ENCODE data around the gene TROAP.

DNA sequence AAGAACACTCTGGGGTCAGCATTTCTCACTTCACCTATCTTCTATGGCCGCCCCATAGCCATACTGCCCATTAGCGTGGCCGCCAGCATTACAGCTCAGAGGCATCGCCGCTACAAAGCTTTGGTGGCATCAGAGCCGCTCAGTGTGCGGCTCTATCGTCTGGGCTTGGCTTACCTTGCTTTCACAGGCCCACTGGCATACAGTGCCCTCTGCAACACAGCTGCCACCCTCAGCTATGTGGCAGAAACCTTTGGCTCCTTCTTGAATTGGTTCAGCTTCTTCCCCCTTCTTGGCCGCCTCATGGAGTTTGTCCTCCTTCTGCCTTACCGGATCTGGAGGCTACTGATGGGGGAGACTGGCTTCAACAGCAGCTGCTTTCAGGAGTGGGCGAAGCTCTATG is 26.2 kb downstream of the TROAP start:
- TF ChIP-seq, protein P1, sequence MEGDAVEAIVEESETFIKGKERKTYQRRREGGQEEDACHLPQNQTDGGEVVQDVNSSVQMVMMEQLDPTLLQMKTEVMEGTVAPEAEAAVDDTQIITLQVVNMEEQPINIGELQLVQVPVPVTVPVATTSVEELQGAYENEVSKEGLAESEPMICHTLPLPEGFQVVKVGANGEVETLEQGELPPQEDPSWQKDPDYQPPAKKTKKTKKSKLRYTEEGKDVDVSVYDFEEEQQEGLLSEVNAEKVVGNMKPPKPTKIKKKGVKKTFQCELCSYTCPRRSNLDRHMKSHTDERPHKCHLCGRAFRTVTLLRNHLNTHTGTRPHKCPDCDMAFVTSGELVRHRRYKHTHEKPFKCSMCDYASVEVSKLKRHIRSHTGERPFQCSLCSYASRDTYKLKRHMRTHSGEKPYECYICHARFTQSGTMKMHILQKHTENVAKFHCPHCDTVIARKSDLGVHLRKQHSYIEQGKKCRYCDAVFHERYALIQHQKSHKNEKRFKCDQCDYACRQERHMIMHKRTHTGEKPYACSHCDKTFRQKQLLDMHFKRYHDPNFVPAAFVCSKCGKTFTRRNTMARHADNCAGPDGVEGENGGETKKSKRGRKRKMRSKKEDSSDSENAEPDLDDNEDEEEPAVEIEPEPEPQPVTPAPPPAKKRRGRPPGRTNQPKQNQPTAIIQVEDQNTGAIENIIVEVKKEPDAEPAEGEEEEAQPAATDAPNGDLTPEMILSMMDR (IDR thresholded peaks at IDR 0.05), result no peak
- TF ChIP-seq EP300 (IDR thresholded peaks at IDR 0.05), result no peak

Data from tibial nerve (tissue), 4 donors.